Gastrocnemius medialis (tissue), 4 donors: Measurements from ENCODE around the gene ETV6. TPM values are rescaled to one million over a fixed set of nuclear protein-coding genes. Genes with fewer than 3 reads are reported as not detected.

Experiments used
- ATAC-seq, 2 donors: fragments of 150-250 bp; one replicate each; pipeline ENCODE4 v1.9.1; 2016
- DNase-seq, 2 donors: peaks; one replicate each; pipeline ENCODE4 v3.0.0-alpha.2; 2019
- H3K27ac ChIP-seq, 4 donors: fragments of 200-600 bp; sonication (generic); 1 replicate in 1 of 4; 2 replicates in 3 of 4; pipeline ENCODE4 v1.5.1; 2016 to 2018; ENCODE audit warnings: mild to moderate bottlenecking in 2 of 4, moderate library complexity in 1 of 4
- H3K27me3 ChIP-seq, 3 donors: fragments of 200-600 bp; sonication (generic) in 2 of 3; 1 replicate in 1 of 3; 2 replicates in 2 of 3; pipeline versions ENCODE4 v1.5.1 to v1.6.0; 2016 to 2019; ENCODE audit warnings: mild to moderate bottlenecking in 1 of 3, moderate library complexity in 1 of 3
- H3K36me3 ChIP-seq, 2 donors: fragments of 200-600 bp; sonication (generic) in 1 of 2; one replicate each; pipeline ENCODE4 v1.5.1; 2017 to 2018
- H3K4me1 ChIP-seq, 2 donors: fragments of 200-600 bp; sonication (generic) in 1 of 2; one replicate each; pipeline ENCODE4 v1.5.1; 2016 to 2017; ENCODE audit warnings: mild to moderate bottlenecking in 2 of 2
- H3K4me3 ChIP-seq, 4 donors: fragments of 200-600 bp; sonication (generic) in 3 of 4; 1 replicate in 1 of 4; 2 replicates in 3 of 4; pipeline ENCODE4 v1.5.1; 2016 to 2019; ENCODE audit warnings: mild to moderate bottlenecking in 2 of 4
- H3K9me3 ChIP-seq, 3 donors: fragments of 200-600 bp; sonication (generic) in 2 of 3; 1 replicate in 1 of 3; 2 replicates in 2 of 3; pipeline ENCODE4 v1.5.1; 2016 to 2019
- POLR2A ChIP-seq, 2 donors: fragments of 450-650 bp; IDR thresholded peaks; one replicate each; pipeline ENCODE4 v1.6.1; 2017; ENCODE audit warnings: antibody characterized with exemption in 2 of 2, mild to moderate bottlenecking in 2 of 2, moderate library complexity in 2 of 2
- in situ Hi-C, 4 donors: fragments of 200-750 bp; cut with MboI; loops; one replicate each; pipeline versions ENCODE4 v1.15.0 to v1.8.0; 2017; ENCODE audit warnings: low sequenced_read_pairs in 4 of 4
- intact Hi-C: fragments of 100-400 bp; cut with DNase I; formaldehyde crosslinking; loops from one replicate; pipeline ENCODE4 v1.15.1; 2023; ENCODE audit warnings: low total_unique reads
- total RNA-seq, 4 donors: library from RNA; depleted of rRNA; stranded (reverse); fragments of >200 nt; gene quantifications; one replicate each; pipeline versions ENCODE4 v1.1.0 to v1.2.3, GENCODE V29; 2016
- TF ChIP-seq, protein P1 (sequence below), 5 experiments: fragments of 450-650 bp in 3 of 5; fragments of 200-600 bp in 2 of 5; sonication (generic) in 2 of 5; IDR thresholded peaks in 4 of 5; conservative IDR thresholded peaks in 1 of 5; 1 replicate in 4 of 5; 2 replicates in 1 of 5; pipeline ENCODE4 v1.5.1; 2016 to 2019; ENCODE audit warnings: antibody characterized with exemption in 5 of 5, mild to moderate bottlenecking in 3 of 5, moderate library complexity in 3 of 5

The ETV6 gene
- total RNA-seq, 4 donors from 2014 or later, result 2.8 to 5.9 (median 3.3) TPM

DNA sequence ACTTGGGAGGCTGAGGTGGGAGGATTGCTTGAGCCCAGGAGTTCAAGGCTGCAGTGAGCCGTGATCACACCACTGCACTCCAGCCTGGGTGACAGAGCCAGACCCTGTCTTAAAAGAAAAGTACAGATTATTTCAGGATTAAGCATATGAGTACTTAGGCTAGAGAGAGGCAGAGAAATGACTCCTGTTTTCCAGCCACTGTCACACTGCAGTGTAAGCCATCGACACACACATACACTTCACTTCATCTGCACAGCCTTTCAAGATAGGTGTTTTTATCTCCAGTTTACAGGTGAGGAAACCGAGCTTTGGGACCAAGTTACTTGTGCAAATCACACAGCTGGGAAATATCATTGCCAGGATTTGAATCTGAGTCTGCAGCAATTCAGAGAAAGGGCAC is 77.2 kb downstream of the ETV6 start:
- in situ Hi-C loops, result no loop called here
- H3K4me1 ChIP-seq, result peaks cover 22 to 30% of the 10 kb centered on the region in 2 donors
- DNase-seq (no peak), ATAC-seq (no peak)
- no peaks in the 10 kb centered on the region for H3K27me3 ChIP-seq
- intact Hi-C loops, result no loop called here
- H3K4me3 ChIP-seq, result no peak overlapping the region
- TF ChIP-seq POLR2A (IDR thresholded peaks at IDR 0.05), result no peak
- TF ChIP-seq, protein P1, sequence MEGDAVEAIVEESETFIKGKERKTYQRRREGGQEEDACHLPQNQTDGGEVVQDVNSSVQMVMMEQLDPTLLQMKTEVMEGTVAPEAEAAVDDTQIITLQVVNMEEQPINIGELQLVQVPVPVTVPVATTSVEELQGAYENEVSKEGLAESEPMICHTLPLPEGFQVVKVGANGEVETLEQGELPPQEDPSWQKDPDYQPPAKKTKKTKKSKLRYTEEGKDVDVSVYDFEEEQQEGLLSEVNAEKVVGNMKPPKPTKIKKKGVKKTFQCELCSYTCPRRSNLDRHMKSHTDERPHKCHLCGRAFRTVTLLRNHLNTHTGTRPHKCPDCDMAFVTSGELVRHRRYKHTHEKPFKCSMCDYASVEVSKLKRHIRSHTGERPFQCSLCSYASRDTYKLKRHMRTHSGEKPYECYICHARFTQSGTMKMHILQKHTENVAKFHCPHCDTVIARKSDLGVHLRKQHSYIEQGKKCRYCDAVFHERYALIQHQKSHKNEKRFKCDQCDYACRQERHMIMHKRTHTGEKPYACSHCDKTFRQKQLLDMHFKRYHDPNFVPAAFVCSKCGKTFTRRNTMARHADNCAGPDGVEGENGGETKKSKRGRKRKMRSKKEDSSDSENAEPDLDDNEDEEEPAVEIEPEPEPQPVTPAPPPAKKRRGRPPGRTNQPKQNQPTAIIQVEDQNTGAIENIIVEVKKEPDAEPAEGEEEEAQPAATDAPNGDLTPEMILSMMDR (IDR thresholded peaks at IDR 0.05 in 4 of 5, conservative IDR thresholded peaks at IDR 0.05 in 1 of 5), result no peak
- H3K9me3 ChIP-seq, result no peaks in the 10 kb centered on the region
- H3K36me3 ChIP-seq, result no peaks in the 10 kb centered on the region
- no peak overlapping the region for H3K27ac ChIP-seq

DNA sequence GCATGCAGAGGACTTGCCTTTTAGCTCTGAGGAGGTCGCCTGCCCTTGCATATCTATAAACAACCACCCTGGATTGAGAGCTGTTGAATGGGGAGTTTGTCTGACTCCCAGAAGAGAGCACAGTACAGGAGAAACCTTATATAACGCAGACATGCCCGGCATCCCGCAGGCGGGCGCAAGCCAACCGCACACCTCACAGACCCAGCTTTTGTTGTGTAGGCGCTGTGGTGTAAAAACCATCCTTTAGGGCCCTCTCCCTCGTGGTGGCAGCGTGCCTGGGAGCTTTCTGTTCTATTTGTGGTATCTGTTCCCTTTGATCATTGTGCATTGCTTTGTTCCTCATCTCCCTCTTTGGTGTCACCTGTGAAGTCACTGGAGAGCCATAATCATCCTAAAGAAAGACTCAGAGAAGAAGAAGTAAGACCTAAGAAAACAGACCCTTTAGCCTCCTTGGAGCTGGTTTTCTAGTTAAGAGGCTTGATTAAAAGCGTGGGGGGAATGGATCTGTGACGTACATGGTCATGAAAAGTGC is 77.7 kb downstream of the ETV6 start:
- intact Hi-C loops (no loop called here), in situ Hi-C loops (no loop called here)
- H3K9me3 ChIP-seq, result no peaks in the 10 kb centered on the region
- H3K36me3 ChIP-seq, result no peaks in the 10 kb centered on the region
- no peak overlapping the region for H3K4me3 ChIP-seq
- H3K27me3 ChIP-seq, result no peaks in the 10 kb centered on the region
- TF ChIP-seq POLR2A (IDR thresholded peaks at IDR 0.05), result no peak
- TF ChIP-seq, protein P1 (IDR thresholded peaks at IDR 0.05 in 4 of 5, conservative IDR thresholded peaks at IDR 0.05 in 1 of 5), result no peak
- ATAC-seq (no peak), DNase-seq (no peak)
- no peak overlapping the region for H3K27ac ChIP-seq
- H3K4me1 ChIP-seq, result peaks cover 22 to 27% of the 10 kb centered on the region in 2 donors

DNA sequence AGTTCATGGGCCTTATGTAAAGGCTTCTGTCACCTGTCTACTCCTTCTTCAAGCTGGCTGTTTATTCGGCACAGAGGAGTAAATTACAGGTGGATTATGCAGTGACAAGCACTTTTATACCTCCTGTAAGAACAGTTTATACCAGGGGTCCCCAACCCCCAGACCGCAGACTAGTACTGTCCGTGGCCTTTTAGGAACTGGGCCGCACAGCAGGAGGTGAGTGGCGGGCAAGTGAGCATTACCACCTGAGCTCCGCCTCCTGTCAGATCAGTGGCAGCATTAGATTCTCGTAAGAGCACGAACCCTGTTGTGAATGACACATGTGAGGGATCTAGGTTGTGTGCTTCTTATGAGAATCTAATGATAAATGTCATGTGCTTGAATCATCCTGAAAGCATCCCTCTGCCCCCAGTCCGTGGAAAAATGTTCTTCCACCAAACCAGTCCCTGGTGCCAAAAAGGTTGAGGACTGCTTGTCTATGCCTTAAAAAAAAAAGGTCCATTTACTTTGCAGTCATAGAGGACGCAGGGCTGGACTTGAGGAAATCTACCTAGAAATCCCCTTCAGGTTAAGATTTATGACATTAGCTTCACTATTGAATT is 78.8 kb downstream of the ETV6 start:
- H3K36me3 ChIP-seq, result no peaks in the 10 kb centered on the region
- no peak for ATAC-seq
- no peak for DNase-seq
- H3K9me3 ChIP-seq, result no peaks in the 10 kb centered on the region
- in situ Hi-C loops, result no loop called here
- H3K4me1 ChIP-seq, result peaks cover 18 to 20% of the 10 kb centered on the region in 2 donors
- no peaks in the 10 kb centered on the region for H3K27me3 ChIP-seq
- no peak overlapping the region for H3K4me3 ChIP-seq
- intact Hi-C loops, result no loop called here
- no peak overlapping the region for H3K27ac ChIP-seq
- TF ChIP-seq POLR2A (IDR thresholded peaks at IDR 0.05), result no peak
- TF ChIP-seq, protein P1 (IDR thresholded peaks at IDR 0.05 in 4 of 5, conservative IDR thresholded peaks at IDR 0.05 in 1 of 5), result no peak

DNA sequence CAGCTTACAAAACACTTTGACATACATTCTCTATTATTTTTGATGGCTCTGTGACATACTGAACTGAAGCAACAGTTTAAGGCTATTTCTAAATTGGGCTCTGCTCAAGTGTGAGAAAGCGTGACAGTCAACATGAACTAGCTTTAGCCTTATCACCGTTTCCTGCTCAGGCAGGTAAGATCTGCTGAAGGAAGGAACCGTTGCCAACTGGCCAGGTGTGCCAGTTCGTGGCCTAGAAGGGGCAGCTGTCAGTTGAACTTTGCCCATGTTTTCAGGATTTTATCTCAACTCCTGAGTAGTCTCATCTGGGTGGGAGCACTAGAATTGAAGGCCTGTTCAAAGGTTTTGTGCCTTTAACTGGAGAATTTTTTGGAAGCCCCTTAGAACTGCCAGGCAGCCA is 79.5 kb downstream of the ETV6 start:
- intact Hi-C loops, result no loop called here
- Histone ChIP-seq H3K36me3 (no peaks in the 10 kb centered on the region), H3K4me1 (peaks cover 10 to 12% of the 10 kb centered on the region in 2 donors), H3K27ac (no peak overlapping the region), H3K4me3 (no peak overlapping the region), H3K9me3 (no peaks in the 10 kb centered on the region), H3K27me3 (no peaks in the 10 kb centered on the region)
- in situ Hi-C loops, result no loop called here
- TF ChIP-seq, protein P1 (IDR thresholded peaks at IDR 0.05 in 4 of 5, conservative IDR thresholded peaks at IDR 0.05 in 1 of 5), result no peak
- TF ChIP-seq POLR2A (IDR thresholded peaks at IDR 0.05), result no peak
- ATAC-seq (no peak), DNase-seq (no peak)
